ENCODE measurements around the gene LRIT3.

The LRIT3 gene

GRCh38 chr4:109910256-109910655 lies 62.3 kb downstream of the LRIT3 start:
- no peak for DNase-seq (ENCODE audit: low spot score)

- peak; percentile 35 for DNase-seq (ENCODE audit: low spot score)
Observed at GRCh38 chr4:109912706-109913595, 65.0 kb downstream of the LRIT3 start, which contains the start of gene EGF. TSS of gene EGF (plus strand) at chr4:109912883. CDS start at chr4:109913336, 453 bp downstream.

GRCh38 chr4:109913596-109914241 lies 65.8 kb downstream of the LRIT3 start:
- no peak for DNase-seq (ENCODE audit: low spot score)

- no peak for DNase-seq (ENCODE audit: low spot score)
Observed at GRCh38 chr4:109914322-109914721, 66.4 kb downstream of the LRIT3 start.

GRCh38 chr4:109915385-109916026 lies 67.6 kb downstream of the LRIT3 start:
- DNase-seq (ENCODE audit: low spot score) = no peak

- no peak for DNase-seq (ENCODE audit: low spot score)
Observed at GRCh38 chr4:109916027-109916409, 68.1 kb downstream of the LRIT3 start.

- DNase-seq (ENCODE audit: low spot score) = peak; percentile 38
Observed at GRCh38 chr4:109921384-109921808, 73.5 kb downstream of the LRIT3 start.

Data from iPS-NIHi11 (cell line).